ENCODE data around the gene TMBIM6. TPM values are rescaled to one million over a fixed set of nuclear protein-coding genes. Genes with fewer than 3 reads are reported as not detected.
A peak's percentile ranks its signal among the peaks of the same experiment; 100 is the strongest.

Gene TMBIM6
- total RNA-seq, 1 donor from 2014 or later: 571 TPM

DNA sequence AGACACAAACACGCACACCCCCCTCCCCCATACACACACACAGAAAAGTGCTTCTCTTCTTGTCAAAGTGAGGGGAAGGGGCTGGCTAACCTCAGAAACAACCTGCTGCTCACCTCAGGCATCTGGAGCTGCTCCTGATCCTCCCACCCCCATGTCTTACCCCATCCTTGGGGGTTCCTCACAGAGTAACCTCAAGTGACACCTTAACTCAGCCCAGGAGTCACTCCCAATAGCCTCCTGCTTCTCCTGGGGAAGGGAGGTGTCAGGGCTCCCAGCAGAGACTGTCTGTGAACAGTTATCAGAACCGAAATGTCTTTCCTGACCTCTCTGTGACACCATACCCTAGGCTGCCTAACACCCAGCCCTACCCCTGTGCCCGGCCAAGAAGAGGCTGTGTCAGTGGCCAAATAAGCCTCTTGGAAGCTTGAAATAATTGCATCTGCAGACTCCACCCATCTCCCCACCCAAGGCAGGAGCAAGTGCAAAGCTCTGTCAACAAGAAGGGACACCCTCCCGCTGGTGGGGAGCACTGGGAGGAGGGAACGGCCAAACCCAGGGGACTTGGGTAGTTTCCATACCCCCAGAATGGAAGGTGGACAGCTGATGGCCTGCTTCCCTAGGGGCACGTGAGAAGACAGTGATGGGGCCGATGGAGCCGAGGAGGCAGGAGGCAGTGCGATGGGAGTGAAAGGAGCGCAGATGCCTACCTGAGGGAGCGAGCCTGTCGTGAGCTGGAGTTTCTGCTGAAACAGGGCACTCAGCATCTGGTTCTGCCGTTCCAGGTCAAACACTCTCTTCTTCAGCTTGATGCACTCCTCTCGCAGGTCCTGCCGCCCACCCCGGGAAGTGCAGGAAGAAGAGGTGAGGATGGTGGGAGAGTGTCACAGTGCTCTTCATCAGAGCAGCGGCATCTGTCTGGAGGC, 60.0 kb downstream of the TMBIM6 start:
- H3K9me3 Mint-ChIP-seq (ENCODE audit: unreplicated experiment): no peaks in the 10 kb centered on the region
- TF ChIP-seq, protein P1, sequence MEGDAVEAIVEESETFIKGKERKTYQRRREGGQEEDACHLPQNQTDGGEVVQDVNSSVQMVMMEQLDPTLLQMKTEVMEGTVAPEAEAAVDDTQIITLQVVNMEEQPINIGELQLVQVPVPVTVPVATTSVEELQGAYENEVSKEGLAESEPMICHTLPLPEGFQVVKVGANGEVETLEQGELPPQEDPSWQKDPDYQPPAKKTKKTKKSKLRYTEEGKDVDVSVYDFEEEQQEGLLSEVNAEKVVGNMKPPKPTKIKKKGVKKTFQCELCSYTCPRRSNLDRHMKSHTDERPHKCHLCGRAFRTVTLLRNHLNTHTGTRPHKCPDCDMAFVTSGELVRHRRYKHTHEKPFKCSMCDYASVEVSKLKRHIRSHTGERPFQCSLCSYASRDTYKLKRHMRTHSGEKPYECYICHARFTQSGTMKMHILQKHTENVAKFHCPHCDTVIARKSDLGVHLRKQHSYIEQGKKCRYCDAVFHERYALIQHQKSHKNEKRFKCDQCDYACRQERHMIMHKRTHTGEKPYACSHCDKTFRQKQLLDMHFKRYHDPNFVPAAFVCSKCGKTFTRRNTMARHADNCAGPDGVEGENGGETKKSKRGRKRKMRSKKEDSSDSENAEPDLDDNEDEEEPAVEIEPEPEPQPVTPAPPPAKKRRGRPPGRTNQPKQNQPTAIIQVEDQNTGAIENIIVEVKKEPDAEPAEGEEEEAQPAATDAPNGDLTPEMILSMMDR (IDR thresholded peaks at IDR 0.05; ENCODE audit: unreplicated experiment): no peak
- no peak for DNase-seq (ENCODE audit: low spot score)

DNA sequence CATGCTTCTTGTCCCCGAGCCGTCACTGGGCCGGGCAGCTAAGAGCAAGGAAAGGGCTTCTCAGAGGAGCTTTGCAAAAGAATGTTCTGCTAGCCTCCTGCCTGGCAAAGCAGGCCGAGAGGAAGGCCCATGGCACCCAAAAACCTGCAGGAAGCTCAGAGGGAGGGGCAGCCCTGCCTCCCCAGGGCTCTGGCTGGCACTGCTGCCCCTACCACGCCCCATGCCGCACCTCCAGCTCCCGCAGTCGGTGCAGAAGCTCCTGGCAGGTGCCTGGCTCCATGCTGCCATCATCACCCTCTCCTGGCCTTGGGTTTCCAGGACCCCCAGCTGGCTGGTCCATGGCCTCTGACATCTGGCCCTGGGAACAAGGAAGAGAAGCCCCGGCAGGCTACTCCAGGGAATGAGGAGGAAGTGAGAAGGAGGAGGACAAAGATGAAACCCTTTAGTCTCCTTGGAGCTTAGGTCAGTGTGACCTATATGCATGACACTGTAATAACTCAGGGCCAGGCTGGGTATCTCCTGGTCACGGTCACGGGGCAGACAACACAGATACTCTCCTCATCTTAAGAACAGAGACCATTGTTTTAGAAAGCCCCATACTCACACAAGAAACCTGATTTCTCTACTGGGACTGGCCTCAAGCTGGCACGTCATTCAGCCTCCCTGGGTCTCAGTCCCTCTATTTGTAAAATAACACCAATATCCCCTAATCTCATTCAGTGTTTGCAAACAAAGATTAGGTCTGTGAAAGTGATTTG, 62.5 kb downstream of the TMBIM6 start:
- TF ChIP-seq, protein P1 (IDR thresholded peaks at IDR 0.05; ENCODE audit: unreplicated experiment): no peak
- Mint-ChIP-seq H3K4me1 (ENCODE audit: unreplicated experiment) (peaks cover 36% of the 10 kb centered on the region), H3K27ac (ENCODE audit: unreplicated experiment) (no peak overlapping the region)

More for the DNA sequence above, 60.0 kb downstream of the TMBIM6 start:
- no peak overlapping the region for H3K4me3 Mint-ChIP-seq (ENCODE audit: unreplicated experiment)
- peaks cover 11% of the 10 kb centered on the region for H3K4me1 Mint-ChIP-seq (ENCODE audit: unreplicated experiment)
- H3K27me3 Mint-ChIP-seq (ENCODE audit: unreplicated experiment): peaks cover 7% of the 10 kb centered on the region
- H3K27ac Mint-ChIP-seq (ENCODE audit: unreplicated experiment): no peak overlapping the region
- H3K36me3 Mint-ChIP-seq (ENCODE audit: low read depth, unreplicated experiment): peaks cover 47% of the 10 kb centered on the region

DNA sequence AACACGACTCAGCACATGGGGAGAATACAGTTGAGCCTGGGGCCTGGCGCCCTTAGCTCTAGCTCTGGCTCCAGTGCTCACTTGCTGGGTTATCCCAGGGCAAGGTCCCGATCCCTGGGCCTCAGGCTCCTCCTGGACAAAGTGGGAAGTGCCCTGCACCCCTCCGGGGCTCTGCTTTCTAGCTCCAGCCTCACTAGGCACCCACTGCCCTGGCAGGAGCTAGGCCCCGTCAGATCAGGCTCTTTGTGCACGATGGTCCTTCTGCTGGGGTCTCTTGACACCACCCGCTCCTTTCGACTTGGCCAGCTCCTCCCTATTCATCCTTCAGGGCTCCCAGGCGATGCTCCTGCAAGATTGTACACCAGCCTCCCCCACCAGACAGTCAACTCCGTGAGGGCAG, 63.5 kb downstream of the TMBIM6 start:
- Mint-ChIP-seq H3K27ac (ENCODE audit: unreplicated experiment) (no peak overlapping the region), H3K4me3 (ENCODE audit: unreplicated experiment) (peak overlapping the region; percentile 67), H3K36me3 (ENCODE audit: low read depth, unreplicated experiment) (peaks cover 38% of the 10 kb centered on the region)

More for the DNA sequence above, 62.5 kb downstream of the TMBIM6 start:
- DNase-seq (ENCODE audit: low spot score): no peak
- H3K9me3 Mint-ChIP-seq (ENCODE audit: unreplicated experiment): no peaks in the 10 kb centered on the region
- peaks cover 11% of the 10 kb centered on the region for H3K27me3 Mint-ChIP-seq (ENCODE audit: unreplicated experiment)
- H3K4me3 Mint-ChIP-seq (ENCODE audit: unreplicated experiment): no peak overlapping the region
- H3K36me3 Mint-ChIP-seq (ENCODE audit: low read depth, unreplicated experiment): peaks cover 45% of the 10 kb centered on the region

DNA sequence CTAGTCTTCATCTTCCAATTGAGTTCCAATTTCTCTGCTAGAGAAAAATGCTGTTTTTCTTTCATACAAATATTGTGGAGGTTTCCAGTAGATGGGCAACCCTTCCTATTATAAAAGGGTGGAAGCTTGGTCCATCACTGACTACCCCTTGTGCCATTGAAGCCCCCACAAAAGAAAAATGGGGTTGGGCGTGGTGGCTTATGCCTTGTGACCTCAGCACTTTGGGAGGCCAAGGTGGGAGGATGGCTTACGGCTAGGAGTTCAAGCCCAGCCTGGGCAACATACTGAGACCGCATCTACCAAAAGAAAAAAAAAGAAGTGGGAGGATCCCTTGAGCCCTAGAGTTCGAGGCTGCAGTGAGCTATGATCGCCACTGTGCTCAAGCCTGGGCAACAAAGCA, 64.1 kb downstream of the TMBIM6 start:
- DNase-seq (ENCODE audit: low spot score): no peak
- Mint-ChIP-seq H3K27me3 (ENCODE audit: unreplicated experiment) (peaks cover 5% of the 10 kb centered on the region), H3K9me3 (ENCODE audit: unreplicated experiment) (no peaks in the 10 kb centered on the region), H3K36me3 (ENCODE audit: low read depth, unreplicated experiment) (peaks cover 32% of the 10 kb centered on the region), H3K4me3 (ENCODE audit: unreplicated experiment) (peak overlapping the region; percentile 67), H3K27ac (ENCODE audit: unreplicated experiment) (no peak overlapping the region), H3K4me1 (ENCODE audit: unreplicated experiment) (peaks cover 43% of the 10 kb centered on the region)
- TF ChIP-seq, protein P1 (IDR thresholded peaks at IDR 0.05; ENCODE audit: unreplicated experiment): no peak

More for the DNA sequence above, 63.5 kb downstream of the TMBIM6 start:
- Mint-ChIP-seq H3K9me3 (ENCODE audit: unreplicated experiment) (no peaks in the 10 kb centered on the region), H3K27me3 (ENCODE audit: unreplicated experiment) (peaks cover 8% of the 10 kb centered on the region), H3K4me1 (ENCODE audit: unreplicated experiment) (peaks cover 42% of the 10 kb centered on the region)
- DNase-seq (ENCODE audit: low spot score): no peak
- TF ChIP-seq, protein P1 (IDR thresholded peaks at IDR 0.05; ENCODE audit: unreplicated experiment): no peak

Data from endothelial cell (in vitro differentiated cells).